MG63 (cell line): ENCODE data around the gene EMX2. TPM values are rescaled to one million over a fixed set of nuclear protein-coding genes. Genes with fewer than 3 reads are reported as not detected.
A peak's percentile ranks its signal among the peaks of the same experiment; 100 is the strongest.

Experiments
- DNase-seq: peaks from one replicate; pipeline ENCODE4 v3.0.0-alpha.2; 2020
- H3K27me3 ChIP-seq: fragments of 250-450 bp; sonication (Bioruptor Pico); 2 replicates; pipeline ENCODE4 v1.5.1; 2020; ENCODE audit warnings: mild to moderate bottlenecking, moderate library complexity
- H3K36me3 ChIP-seq: fragments of 250-450 bp; sonication (Bioruptor Pico); 2 replicates; pipeline ENCODE4 v1.5.1; 2020; ENCODE audit warnings: mild to moderate bottlenecking, moderate library complexity
- H3K4me3 ChIP-seq: fragments of 250-450 bp; sonication (Bioruptor Pico); 2 replicates; pipeline ENCODE4 v1.5.1; 2020; ENCODE audit warnings: mild to moderate bottlenecking, moderate library complexity
- H3K9me3 ChIP-seq: fragments of 250-450 bp; sonication (Bioruptor Pico); 2 replicates; pipeline ENCODE4 v1.5.1; 2020; ENCODE audit warnings: mild to moderate bottlenecking, moderate library complexity
- total RNA-seq: library from RNA; depleted of rRNA; stranded (reverse); fragments of >200 nt; shearing (Covaris generic); gene quantifications from 2 replicates; pipeline ENCODE4 v1.2.3, GENCODE V29; 2014; ENCODE audit warnings: low replicate concordance

EMX2 gene
- total RNA-seq, 1 experiment from 2014 or later = 0.33 TPM

GRCh38 chr10:117549100-117549585, 6.6 kb downstream of the EMX2 start:
- DNase-seq = no peak
- peaks cover 13% of the 10 kb centered on the region for H3K27me3 ChIP-seq
- no peaks in the 10 kb centered on the region for H3K36me3 ChIP-seq

GRCh38 chr10:117550076-117550475, 7.5 kb downstream of the EMX2 start:
- Histone ChIP-seq H3K27me3 (peaks cover 5% of the 10 kb centered on the region), H3K36me3 (no peaks in the 10 kb centered on the region), H3K9me3 (no peaks in the 10 kb centered on the region), H3K4me3 (no peak overlapping the region)
- DNase-seq = no peak

More at GRCh38 chr10:117549100-117549585, 6.6 kb downstream of the EMX2 start:
- H3K4me3 ChIP-seq = no peak overlapping the region
- no peaks in the 10 kb centered on the region for H3K9me3 ChIP-seq

- DNase-seq = no peak
- Histone ChIP-seq H3K4me3 (no peak overlapping the region), H3K36me3 (no peaks in the 10 kb centered on the region), H3K27me3 (no peaks in the 10 kb centered on the region), H3K9me3 (no peaks in the 10 kb centered on the region)
These were observed 8.2 kb downstream of the EMX2 start for GRCh38 chr10:117550599-117551329.

- no peaks in the 10 kb centered on the region for H3K36me3 ChIP-seq
- H3K4me3 ChIP-seq = no peak overlapping the region
- H3K9me3 ChIP-seq = no peaks in the 10 kb centered on the region
- no peak for DNase-seq
- no peaks in the 10 kb centered on the region for H3K27me3 ChIP-seq
These were observed 9.0 kb downstream of the EMX2 start for GRCh38 chr10:117551330-117552155.

GRCh38 chr10:117552156-117552631, 9.6 kb downstream of the EMX2 start:
- Histone ChIP-seq H3K9me3 (no peaks in the 10 kb centered on the region), H3K4me3 (no peak overlapping the region), H3K36me3 (no peaks in the 10 kb centered on the region), H3K27me3 (no peaks in the 10 kb centered on the region)
- no peak for DNase-seq

- H3K36me3 ChIP-seq = no peaks in the 10 kb centered on the region
- no peak overlapping the region; the same call in 1 of the 2 replicates for H3K4me3 ChIP-seq
- no peak for DNase-seq
- no peaks in the 10 kb centered on the region for H3K9me3 ChIP-seq
- no peaks in the 10 kb centered on the region for H3K27me3 ChIP-seq
These were observed 10.2 kb downstream of the EMX2 start for GRCh38 chr10:117552701-117553141.

GRCh38 chr10:117553142-117553814, 10.7 kb downstream of the EMX2 start:
- DNase-seq = peak; percentile 35
- peak overlapping the region; percentile 27 for H3K4me3 ChIP-seq
- no peaks in the 10 kb centered on the region for H3K27me3 ChIP-seq
- no peaks in the 10 kb centered on the region for H3K36me3 ChIP-seq
- H3K9me3 ChIP-seq = no peaks in the 10 kb centered on the region

GRCh38 chr10:117553815-117554172, 11.2 kb downstream of the EMX2 start:
- Histone ChIP-seq H3K4me3 (no peak overlapping the region; the same call in none of the 2 replicates), H3K27me3 (no peaks in the 10 kb centered on the region), H3K36me3 (no peaks in the 10 kb centered on the region), H3K9me3 (no peaks in the 10 kb centered on the region)
- no peak for DNase-seq

GRCh38 chr10:117554241-117554814, 11.8 kb downstream of the EMX2 start:
- Histone ChIP-seq H3K27me3 (no peaks in the 10 kb centered on the region), H3K36me3 (no peaks in the 10 kb centered on the region), H3K9me3 (no peaks in the 10 kb centered on the region), H3K4me3 (no peak overlapping the region)
- DNase-seq = no peak

- no peak for DNase-seq
- H3K27me3 ChIP-seq = no peaks in the 10 kb centered on the region
- H3K9me3 ChIP-seq = no peaks in the 10 kb centered on the region
- no peaks in the 10 kb centered on the region for H3K36me3 ChIP-seq
- H3K4me3 ChIP-seq = no peak overlapping the region
These were observed 12.5 kb downstream of the EMX2 start for GRCh38 chr10:117555017-117555416.

- no peak for DNase-seq
- Histone ChIP-seq H3K4me3 (no peak overlapping the region), H3K9me3 (no peaks in the 10 kb centered on the region), H3K27me3 (no peaks in the 10 kb centered on the region), H3K36me3 (no peaks in the 10 kb centered on the region)
These were observed 13.3 kb downstream of the EMX2 start for GRCh38 chr10:117555863-117556262.

- Histone ChIP-seq H3K4me3 (no peak overlapping the region), H3K36me3 (no peaks in the 10 kb centered on the region), H3K27me3 (no peaks in the 10 kb centered on the region), H3K9me3 (no peaks in the 10 kb centered on the region)
- DNase-seq = no peak
These were observed 13.8 kb downstream of the EMX2 start for GRCh38 chr10:117556356-117556755.

GRCh38 chr10:117559712-117560111, 17.2 kb downstream of the EMX2 start:
- no peak for DNase-seq
- H3K36me3 ChIP-seq = no peaks in the 10 kb centered on the region
- no peaks in the 10 kb centered on the region for H3K9me3 ChIP-seq
- H3K4me3 ChIP-seq = no peak overlapping the region
- H3K27me3 ChIP-seq = no peaks in the 10 kb centered on the region

- DNase-seq = no peak
- H3K36me3 ChIP-seq = no peaks in the 10 kb centered on the region
- no peak overlapping the region for H3K4me3 ChIP-seq
- no peaks in the 10 kb centered on the region for H3K9me3 ChIP-seq
- no peaks in the 10 kb centered on the region for H3K27me3 ChIP-seq
These were observed 18.4 kb downstream of the EMX2 start for GRCh38 chr10:117560942-117561341.

GRCh38 chr10:117562220-117562619, 19.7 kb downstream of the EMX2 start:
- H3K4me3 ChIP-seq = no peak overlapping the region
- no peak for DNase-seq
- H3K27me3 ChIP-seq = no peaks in the 10 kb centered on the region
- no peaks in the 10 kb centered on the region for H3K36me3 ChIP-seq
- no peaks in the 10 kb centered on the region for H3K9me3 ChIP-seq

GRCh38 chr10:117562896-117563737, 20.6 kb downstream of the EMX2 start:
- no peaks in the 10 kb centered on the region for H3K9me3 ChIP-seq
- H3K4me3 ChIP-seq = no peak overlapping the region
- H3K36me3 ChIP-seq = no peaks in the 10 kb centered on the region
- DNase-seq = no peak
- no peaks in the 10 kb centered on the region for H3K27me3 ChIP-seq
